ENCODE measurements around the gene GRIN3B.

The GRIN3B gene

GRCh38 chr19:1046836-1047695 lies 46.8 kb downstream of the GRIN3B start:
- DNase-seq, result no peak

- no peak for DNase-seq
Measured at GRCh38 chr19:1047696-1048147, 47.5 kb downstream of the GRIN3B start.

GRCh38 chr19:1049106-1049505 lies 48.9 kb downstream of the GRIN3B start:
- DNase-seq, result no peak

GRCh38 chr19:1049800-1050199 lies 49.6 kb downstream of the GRIN3B start:
- no peak for DNase-seq

- no peak for DNase-seq
Measured at GRCh38 chr19:1050989-1051788, 51.0 kb downstream of the GRIN3B start.

GRCh38 chr19:1051791-1052190 lies 51.6 kb downstream of the GRIN3B start:
- DNase-seq, result no peak

- no peak for DNase-seq
Measured at GRCh38 chr19:1052349-1052975, 52.2 kb downstream of the GRIN3B start.

- DNase-seq, result no peak
Measured at GRCh38 chr19:1053176-1054101, 53.2 kb downstream of the GRIN3B start.

GRCh38 chr19:1054102-1055027 lies 54.1 kb downstream of the GRIN3B start:
- DNase-seq, result no peak

GRCh38 chr19:1055028-1055425 lies 54.8 kb downstream of the GRIN3B start:
- no peak for DNase-seq

GRCh38 chr19:1055886-1056620 lies 55.8 kb downstream of the GRIN3B start:
- DNase-seq, result no peak

GRCh38 chr19:1057176-1057855 lies 57.1 kb downstream of the GRIN3B start:
- DNase-seq, result no peak

- no peak for DNase-seq
Measured at GRCh38 chr19:1058112-1058511, 57.9 kb downstream of the GRIN3B start.

All from NCI-H226 (cell line).